SKM-1 treated with dmso at 0.1 percent for 144 hours (cell line): Measurements from ENCODE around the gene LSM6.
A peak's percentile ranks its signal among the peaks of the same experiment; 100 is the strongest.

Source experiments
- DNase-seq: peaks from one replicate; lab custom pipeline; 2025; ENCODE audit not compliant: unreplicated experiment; lab: John Stamatoyannopoulos, UW

The LSM6 gene

DNA sequence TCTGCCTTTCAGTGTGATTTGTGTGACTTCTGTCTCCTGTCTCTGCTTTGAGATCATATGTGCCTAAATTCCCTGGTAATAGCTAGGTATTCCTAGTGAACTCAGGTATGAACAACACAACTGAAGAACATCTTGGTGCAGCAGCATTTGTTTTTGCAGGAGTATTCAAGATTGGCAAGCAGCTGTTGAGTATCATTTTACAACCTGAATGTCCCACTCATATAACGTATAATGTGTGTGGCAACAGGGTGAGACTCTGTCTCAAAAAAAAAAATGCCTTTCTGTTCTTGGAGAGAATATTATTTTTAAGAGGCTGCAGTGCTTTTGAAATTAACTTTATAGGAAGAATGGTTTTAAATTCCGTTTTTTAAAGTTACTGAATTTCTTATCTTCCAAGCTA, 7.7 kb downstream of the LSM6 start:
- DNase-seq = no peak

DNA sequence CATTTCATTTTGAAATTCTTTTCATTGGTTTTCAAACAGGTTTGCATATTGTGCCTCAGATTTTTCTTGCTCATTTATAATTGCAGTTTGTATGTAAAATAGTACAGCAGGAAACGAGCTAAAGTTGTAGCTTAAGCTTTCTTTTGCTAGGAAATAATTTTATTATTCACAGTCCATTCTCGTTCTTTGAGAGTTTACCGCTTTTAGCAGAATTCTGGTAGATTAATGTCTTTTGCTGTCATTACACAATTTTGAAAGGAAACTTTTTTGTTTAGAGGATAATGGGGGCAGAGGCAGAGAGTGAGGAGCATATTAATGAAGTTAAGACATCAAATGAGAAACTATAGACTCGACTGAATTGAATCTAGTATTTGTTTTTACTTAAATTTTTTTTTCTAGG, 10.5 kb downstream of the LSM6 start:
- DNase-seq = no peak

DNA sequence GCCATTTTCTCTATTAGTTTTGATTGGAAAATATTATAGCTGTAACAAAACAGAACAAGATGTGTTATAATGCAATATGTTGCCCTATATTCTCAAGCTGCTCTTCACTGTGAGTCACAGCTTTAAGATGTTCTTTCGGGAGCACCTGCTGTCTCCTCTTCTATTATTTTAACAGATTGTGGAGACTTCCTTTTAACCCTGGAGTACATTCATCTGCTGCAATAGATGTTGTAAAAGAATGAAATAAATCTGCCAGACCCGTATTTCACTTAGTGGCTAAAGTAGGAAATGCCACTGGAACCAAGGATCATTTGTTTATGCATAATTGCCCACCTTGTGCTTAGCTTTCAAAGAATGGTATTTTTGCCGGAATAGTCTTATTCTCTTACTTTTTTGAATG, 11.1 kb downstream of the LSM6 start:
- no peak for DNase-seq

DNA sequence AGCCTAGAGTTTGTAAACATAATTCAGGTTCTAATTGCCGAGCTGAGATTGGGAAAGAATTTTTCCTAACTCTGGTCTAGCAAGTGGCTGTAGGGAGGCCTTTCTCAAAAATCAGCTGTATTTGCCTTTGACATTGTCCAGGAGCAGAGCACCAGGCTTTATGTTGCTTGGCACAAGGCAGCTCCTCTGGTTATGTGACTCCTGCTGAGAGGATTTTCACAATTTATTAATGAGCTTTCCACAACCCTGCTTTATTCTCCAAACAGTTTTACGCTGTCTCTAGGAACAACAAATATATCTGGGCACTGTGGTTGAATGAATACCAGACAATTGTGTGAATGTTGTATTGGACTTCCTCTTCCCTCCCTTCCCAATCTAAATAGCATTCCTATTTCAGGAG, 14.9 kb downstream of the LSM6 start:
- no peak for DNase-seq

DNA sequence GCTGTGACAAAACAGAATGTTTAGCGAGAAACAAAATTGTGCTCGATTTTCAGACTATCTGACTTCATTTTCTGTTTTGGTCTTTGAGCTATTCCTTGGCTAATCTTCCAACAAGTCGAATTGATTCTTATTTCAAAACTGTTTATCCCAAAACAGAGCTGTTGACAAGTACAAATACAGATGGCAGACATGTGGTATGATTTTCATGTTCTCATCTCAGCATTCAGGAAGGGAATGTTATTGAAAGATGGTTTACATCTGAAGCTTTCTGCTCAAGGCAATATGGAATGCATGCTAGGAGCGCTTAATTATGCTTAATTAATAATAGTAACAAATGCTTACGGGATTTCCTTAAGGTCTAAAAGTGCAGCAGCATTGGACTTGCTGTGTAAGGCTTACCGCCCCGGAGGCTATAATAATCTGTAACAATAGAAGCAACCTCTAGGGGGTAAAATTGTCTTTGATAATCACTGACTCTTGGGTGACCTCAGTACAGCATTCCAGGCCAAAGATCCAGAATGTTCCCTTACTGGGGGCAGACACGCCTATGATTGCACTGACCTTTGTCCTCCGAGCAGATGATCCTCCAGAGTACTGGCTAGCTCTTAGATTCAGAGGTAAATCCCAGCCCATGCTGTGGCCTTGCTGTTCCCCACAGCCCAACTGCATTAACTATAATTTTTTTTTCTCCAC, 16.4 kb downstream of the LSM6 start:
- no peak for DNase-seq

DNA sequence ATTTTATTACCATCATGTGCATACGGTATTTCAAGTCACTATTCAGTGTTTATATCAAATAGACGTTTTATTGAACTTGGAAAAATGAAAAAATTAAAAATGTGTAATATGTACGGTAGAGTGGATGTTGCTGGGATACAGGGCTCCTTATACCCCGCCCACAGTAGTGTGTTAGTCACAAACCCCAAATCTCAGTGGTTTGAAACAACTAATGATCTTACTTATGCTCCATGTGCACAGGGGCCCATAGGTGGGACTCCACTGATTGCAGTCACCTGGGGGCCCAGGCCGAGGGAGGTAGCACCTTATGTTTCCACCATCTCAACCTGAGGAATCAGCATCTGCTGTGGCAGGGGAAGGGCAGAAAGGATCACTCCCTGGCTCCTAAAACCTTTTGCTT, 18.1 kb downstream of the LSM6 start:
- DNase-seq = no peak

DNA sequence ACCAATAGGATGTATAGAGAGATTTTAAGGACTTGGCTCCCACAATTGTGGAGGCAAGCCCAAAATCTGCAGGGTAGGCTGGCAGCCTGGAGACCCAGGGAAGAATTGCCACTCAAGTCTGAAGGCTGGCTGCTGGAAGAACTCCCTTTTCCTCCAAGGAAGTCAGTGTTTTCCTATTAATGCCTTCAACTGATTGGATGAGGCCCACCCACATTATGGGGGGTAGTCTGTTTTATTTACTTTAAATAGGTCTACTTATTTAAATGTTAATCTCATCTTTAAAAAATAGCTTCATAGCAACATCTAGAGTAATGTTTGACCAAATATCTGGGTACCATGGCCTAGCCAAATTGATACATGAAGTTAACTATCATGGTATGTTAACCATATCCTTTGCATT, 18.7 kb downstream of the LSM6 start:
- no peak for DNase-seq

DNA sequence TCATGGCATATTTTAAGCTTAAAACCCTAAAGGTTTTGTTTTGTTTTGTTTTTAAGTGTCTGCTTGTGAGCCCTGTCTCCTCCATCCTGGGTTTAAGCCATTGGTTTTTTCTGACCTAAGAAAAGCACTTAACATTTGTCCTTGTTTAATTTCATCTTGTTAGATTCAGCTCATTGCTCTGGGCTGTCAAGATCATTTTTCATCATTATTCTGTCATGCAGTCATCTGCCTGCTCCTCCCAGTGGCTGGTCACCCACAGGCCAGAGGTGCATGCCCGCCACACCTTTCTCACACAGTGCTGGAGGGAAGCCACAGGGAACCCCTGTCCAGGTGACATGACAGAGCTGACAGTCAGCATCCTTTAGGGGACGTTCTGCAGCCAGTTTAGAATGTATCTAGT, 27.1 kb downstream of the LSM6 start:
- no peak for DNase-seq

DNA sequence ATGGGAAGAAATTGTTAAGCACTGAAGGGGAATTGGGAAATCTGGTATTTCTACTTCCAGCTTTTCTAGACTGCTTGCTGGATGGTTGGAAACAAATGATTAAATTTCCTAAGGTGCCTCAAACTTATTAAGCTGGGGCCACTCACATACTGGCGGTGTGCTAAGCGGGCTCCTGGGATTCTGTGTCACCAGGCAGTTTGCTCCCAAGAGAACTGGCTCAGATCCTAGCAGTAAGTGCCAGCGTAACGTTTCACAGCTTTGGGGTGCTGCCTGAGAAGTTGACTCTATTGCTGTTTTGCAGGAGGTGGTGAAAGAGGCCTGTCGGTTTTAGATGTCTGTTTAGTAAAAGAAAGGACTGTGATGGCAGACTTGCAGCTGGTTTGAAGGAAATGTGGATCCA, 31.9 kb downstream of the LSM6 start:
- no peak for DNase-seq

DNA sequence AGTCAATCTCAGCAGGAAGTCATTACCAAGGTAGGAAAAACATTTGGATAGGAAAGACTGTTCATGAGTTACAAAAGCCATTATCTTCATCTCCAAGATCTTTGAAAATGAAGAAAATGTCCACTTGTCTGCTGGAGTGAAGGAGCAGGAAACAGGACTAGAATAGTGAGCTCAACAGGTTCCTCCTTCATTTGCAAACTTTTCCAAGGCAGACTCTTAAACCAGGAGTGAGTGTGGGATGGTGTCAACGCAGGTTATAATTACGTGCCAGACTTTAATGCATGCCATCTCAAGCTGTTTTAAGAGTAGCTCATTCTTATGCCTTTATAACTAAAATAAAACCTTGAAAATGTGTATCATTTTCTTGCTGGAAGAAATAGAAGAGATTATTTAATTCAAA, 35.4 kb downstream of the LSM6 start:
- DNase-seq = no peak

DNA sequence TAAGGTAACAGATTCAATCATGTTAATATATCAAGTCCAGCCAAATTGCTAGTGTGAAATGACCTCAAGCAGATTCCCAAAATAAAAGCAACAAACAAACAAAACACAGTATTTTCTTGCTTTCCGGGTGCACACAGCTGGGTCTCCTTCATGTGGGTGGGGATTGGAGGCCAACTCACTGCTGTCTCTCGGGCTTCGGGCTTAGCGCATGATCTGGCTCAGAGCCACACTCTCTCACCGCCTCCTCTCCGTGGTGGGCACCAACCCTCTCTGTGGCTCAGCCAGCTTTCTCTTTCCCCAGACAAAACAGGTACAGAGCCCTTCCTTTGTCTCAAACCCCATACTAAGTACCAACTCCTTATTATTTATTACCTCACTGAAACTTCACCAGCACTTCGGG, 35.9 kb downstream of the LSM6 start:
- DNase-seq = no peak

DNA sequence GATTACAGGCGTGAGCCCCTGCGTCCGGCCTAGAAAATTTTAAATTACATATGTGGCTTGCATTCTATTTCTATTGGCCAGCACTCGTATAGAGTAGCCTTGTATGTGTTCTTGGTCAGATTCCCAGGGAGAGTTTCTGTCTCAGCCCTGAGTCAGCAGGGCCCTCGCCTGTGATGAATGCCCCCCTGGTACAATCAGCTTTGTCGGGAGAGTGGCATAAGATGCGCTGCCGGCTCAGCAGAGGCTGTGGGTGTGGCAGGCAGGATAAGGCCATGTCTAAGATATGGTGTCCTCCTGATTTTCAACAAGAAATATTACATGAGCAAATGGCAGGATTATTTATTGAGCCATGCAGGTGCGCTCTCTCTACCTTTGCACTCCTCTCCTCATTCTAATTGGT, 37.3 kb downstream of the LSM6 start:
- no peak for DNase-seq

DNA sequence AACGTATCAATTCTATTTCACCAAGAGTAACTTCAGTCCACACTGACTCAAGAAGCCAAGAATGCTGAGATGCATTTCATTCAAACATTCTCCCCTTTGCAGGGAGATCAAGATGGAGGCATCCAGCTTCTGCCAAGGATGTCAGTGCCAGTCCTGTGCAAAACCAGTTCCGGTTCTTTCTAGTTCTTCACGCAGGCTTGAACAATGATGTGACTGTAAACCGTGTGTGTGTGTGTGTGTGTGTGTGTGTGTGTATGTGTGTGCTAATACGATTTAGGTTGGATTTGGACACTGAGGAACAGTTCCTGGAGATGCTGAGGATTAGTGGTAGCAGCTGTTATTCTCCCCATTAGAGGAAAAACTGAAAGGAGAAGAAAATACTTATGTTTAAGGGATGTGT, 38.7 kb downstream of the LSM6 start, which contains the start of gene REELD1:
Gene REELD1, plus strand, starts transcription at position 301 of the 400 bp plus-strand sequence. CDS start 2,415 bp downstream, outside the sequence.
- no peak for DNase-seq

DNA sequence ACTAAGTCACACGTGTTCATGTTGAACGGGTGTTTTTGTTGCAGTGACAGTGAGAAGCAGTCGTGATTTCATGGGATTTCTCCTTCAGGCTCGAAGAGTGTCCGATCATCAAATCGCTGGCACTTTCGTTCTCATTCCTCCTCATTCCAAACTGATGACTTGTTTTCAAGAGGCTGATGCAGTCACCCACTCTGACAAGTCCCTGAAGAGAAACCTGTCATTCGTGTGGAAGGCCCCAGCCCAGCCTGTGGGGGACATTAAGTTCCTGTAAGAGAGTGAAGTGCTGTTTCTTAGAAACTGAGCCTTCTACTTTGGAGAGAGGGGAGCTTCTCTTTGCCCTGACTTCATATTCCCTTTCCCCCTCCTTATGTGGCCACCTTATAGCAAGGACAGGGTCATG, 46.8 kb downstream of the LSM6 start:
- DNase-seq = no peak

DNA sequence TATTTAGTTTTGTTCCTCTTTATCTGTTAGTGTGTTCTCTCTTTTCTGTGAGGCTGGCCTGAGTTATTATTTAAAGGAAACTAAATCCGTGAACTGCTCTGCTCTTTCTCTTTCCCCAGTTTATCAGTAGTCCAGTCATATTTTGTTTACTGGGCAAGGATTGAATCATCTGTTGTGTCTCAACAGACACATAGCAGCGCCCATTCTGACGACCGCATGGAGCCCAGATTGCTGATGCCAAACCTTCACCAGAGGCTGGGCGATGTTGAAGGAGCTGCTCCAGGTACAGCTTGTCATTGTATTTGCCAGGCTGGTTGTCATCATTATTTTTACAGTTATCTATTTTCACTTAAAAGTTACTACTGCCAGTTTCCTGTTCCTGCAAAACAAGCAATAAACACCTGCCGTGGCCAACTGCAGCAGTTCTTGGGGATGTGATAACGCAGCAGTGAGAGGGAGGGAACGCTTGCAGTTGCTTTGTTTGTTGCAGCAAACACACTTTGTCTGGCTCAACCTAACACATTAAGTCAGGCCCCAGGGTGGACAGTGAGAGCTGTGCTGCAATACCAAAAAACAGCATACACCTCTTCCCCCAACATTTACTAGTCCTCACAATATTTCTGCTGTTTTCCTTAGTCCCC, 48.9 kb downstream of the LSM6 start:
- DNase-seq = no peak

DNA sequence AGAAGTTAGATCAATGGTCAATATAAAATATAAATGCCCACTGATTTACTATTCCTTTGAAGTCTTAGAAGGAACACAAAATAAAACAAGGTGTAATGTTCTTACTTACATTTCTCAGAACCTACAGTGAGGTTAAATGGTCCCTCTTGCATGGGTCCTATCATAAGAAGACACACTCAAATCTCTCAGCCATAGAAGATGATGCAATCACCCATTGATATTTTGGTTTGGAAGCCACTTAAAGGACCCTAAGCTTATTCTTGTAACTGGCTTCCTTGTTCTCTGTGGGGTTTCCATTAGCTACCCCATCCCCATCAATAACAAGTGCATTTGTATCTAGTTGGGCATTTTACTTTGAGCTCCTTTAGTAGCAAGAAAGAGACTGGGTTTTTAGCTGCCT, 53.9 kb downstream of the LSM6 start:
- no peak for DNase-seq

DNA sequence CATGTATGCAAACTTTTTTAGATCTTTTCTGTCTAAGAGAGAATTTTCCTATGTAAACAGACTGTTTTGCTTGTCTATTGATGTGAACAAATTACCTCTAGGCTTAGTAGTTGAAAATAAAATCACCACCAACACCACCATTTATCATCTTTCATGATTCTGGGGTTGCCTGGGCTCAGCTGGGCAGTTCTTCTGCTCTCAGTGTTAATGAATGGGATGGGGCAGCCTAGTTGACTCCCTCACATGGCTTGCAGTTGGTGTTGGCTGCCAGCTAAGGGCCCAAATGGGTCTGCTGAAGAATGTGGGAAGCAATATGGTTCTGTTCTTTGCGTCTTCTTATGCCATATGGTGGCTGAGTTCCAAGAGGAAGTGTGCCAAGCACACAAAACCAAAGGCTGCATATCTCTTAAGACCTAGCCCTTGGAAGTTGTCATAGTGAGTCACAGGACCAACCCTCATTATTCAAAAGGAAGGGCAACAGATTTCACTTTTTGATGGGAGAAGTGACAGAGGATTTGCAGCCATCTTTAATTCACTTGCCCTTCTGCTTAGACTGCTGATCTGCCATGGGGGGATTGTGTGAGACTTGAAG, 56.7 kb downstream of the LSM6 start:
- DNase-seq = no peak

DNA sequence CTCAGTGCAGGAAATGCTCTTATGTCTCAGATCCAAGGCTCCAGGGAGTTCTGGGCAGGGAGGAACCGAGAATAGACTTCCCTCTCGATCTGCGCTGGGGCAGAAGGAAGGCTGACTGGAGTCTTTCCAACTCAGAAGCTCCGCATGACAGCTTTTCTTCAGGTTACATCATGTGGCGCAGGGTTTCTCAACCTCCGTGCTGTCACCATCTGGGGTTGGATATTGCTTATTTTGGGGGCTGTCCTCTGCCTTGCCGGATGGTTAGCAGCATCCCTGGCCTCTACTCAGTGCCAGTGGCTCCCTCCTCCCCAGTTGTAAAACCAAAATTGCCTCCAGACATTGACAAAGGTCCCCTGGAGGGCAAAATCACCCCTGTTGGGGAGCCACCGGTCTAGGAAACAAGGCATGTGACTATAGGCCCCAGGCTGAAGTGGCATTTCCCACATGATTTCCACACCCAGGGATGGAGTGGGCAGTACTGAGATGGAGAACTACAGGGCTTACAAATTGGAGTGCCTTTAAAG, 60.2 kb downstream of the LSM6 start:
- peak; percentile 76 for DNase-seq

DNA sequence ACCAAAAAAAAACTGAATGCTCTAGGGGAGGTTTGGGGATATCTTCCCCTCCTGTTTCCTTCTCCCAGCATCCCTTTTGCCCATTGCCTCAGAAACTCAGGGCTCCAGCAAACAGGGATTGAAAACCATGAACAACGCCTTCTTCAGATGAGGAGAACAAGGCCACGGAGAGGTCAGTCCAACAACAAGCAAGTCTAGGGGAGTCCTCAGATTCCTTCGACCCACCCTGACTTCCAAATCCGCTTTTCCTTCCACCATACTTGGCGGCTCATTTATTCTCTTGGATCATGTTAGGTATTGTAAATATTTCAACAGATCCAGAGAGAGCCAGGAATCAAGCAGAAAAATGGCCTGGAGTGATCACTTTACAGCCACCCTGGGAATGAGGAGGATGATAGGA, 60.7 kb downstream of the LSM6 start:
- DNase-seq = no peak

DNA sequence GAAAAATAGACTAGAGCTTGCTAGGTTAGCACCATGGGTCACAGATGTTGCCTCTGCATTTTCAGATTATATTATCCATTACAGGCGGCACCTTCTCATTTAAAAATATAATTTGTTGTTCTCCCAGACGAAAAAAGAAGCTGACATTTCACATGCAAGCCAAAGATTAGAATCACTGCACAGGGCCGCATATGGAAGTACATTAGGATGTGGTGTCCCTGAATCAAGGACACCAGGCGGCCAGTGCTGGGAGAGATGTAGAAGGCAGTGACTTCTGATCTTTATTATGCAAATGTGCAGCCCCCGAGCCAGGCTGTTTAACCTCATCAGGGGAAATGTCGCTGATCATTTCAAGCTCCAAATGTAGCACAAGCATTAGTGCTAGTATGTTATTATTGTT, 61.6 kb downstream of the LSM6 start:
- DNase-seq = no peak

DNA sequence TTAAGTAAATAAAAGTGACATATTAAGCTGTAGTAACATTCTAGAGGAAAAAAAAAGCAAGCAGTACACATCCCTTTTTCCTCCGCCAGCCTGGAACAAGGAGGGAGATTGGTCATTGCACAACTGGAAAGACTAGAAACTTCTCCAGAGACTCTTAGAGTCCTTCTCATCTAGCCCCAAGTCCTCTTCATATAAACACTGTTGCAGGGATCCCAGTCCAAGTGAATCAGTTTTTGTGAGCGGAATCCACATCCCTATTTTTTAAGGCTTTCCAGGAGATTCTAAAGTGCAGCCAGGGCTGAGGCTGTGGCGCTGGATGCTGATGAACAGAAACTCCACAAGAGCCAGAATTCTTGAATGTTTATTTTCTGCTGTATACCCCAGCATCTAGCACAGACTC, 62.6 kb downstream of the LSM6 start:
- DNase-seq = no peak
